Vagina (tissue), 2 donors: Measurements from ENCODE around the gene NABP2.

Experiments used
- CTCF ChIP-seq, 3 experiments: fragments of 450-650 bp in 2 of 3; fragments of 200-600 bp in 1 of 3; sonication (generic) in 1 of 3; IDR thresholded peaks; one replicate each; pipeline ENCODE4 v1.5.1; 2017 to 2019; ENCODE audit warnings: antibody characterized with exemption in 3 of 3, mild to moderate bottlenecking in 2 of 3, moderate library complexity in 2 of 3
- POLR2A ChIP-seq, 2 donors: fragments of 450-650 bp; IDR thresholded peaks; one replicate each; pipeline ENCODE4 v1.6.1; 2017; ENCODE audit warnings: antibody characterized with exemption in 2 of 2, mild to moderate bottlenecking in 2 of 2, moderate library complexity in 2 of 2
- POLR2AphosphoS5 ChIP-seq, 2 donors: sonication (generic); formaldehyde crosslinking; IDR thresholded peaks; one replicate each; pipeline ENCODE4 v1.9.0; 2017; ENCODE audit warnings: antibody characterized with exemption in 2 of 2, mild to moderate bottlenecking in 2 of 2, low read depth in 1 of 2; ENCODE audit not compliant: insufficient read depth in 1 of 2

DNA sequence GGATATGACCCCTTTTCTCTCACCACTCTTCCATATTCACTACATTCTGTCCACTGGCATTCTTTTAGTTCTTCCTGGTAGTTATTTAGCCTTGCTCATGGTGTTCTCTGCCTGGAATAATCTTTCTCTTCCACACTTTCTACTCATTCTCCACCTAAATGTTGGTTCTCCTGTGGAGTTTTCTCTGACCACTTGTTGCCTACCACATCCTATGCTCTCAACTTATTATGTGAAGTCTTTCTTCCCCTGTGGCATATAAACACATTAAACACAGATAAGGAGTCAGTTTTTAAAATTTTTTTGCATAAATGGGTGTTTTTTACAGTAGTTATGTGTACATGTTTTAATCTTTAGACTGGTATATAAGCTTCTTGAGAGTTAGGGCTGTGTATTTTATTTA, 31.6 kb upstream of the NABP2 start:
- TF ChIP-seq CTCF (IDR thresholded peaks at IDR 0.05) (no peak), POLR2A (IDR thresholded peaks at IDR 0.05) (no peak), POLR2AphosphoS5 (IDR thresholded peaks at IDR 0.05; ENCODE audit: insufficient read depth in 1 of 2, low read depth in 1 of 2) (no peak)
